NCI-H146 treated with DMSO at 0.1 percent for 48 hours (cell line): ENCODE results near the gene PDZD4.
A peak's percentile ranks its signal among the peaks of the same experiment; 100 is the strongest.

Experiments
- DNase-seq: peaks from one replicate; lab custom pipeline; 2025; ENCODE audit not compliant: unreplicated experiment; lab: John Stamatoyannopoulos, UW

PDZD4 gene

DNA sequence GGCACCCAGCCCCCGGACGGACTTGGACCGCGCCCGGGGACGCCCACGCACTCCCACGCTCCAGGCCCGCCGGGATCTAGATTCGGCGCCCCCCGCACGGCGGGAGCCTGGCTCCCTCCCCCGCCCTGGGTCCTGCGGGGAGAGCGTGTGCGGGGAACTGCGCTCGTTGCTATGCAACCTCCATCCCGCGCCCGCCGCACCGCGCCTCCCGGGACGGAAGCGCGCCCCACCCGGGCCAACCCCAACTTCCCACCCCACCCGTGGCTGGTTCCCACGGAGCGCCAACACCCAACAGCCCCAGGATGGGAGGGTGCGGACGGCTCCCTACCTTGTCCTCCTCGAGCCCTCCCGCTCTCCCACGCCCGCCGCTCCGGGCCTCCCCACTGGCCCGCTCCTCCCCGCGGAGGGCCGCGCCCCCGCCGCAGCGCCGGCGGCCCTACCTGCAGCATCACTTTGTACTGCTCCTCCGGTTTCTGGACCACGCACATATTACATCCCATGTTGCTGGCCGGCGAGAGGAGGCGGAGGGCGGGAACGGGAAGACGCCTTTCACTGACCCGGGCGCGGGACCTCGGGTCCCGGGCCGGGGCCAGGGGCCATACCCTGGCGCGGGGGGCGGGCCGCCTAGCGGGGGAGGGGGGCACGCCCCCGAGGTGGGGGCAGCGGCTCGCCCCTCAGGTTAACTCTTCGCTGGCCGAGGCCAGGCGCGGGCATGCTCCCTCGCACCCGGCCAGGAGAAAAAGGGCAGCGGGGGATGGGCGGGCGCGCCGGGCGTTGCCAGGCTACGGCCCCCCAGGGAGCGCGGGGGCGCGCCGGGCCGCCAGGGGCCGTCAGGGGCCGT is at the start of gene PDZD4:
PDZD4 (minus strand) TSS at position 746 of the 841 bp plus-strand sequence; CDS start at position 500, 246 bp downstream.
- no peak for DNase-seq

- DNase-seq: no peak
These were observed 49.5 kb upstream of the PDZD4 start for GRCh38 chrX:153879741-153880439.

DNA sequence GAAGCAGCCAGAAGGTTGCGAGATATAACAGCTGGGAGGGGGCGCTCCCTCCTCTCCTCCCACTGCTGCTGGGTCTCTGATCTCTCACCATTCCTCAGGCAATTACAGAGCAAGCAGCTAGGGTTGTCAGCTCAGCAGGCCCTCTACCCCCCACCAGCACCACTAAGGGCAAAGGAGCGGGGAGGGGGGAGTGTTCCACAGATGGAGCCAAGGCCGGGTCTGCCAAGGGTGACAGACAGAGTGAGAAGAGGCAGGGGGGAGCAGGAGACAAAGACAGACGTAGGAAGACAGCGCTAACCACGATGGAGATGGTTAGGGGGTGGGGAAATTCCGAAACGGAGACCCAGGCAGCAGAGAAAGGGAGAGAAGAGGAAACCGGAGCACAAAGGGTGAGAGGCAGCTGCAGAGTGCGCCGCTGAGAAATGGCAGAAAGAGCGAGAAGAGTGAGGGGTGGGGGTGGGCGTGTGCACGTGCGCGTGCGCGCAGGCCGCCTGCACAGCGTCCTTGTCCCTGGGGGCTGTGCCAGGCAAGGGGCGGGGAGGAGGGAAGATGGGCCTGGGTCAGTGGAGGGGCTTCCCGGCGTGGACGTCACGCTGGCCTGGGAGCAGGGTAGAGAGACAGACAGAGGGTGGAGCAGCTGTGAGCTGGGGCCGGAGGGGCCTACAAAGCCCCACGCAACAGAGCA is 48.8 kb upstream of the PDZD4 start:
- peak; percentile 33 for DNase-seq

- no peak for DNase-seq
These were observed 48.0 kb upstream of the PDZD4 start for GRCh38 chrX:153878345-153878744.

DNA sequence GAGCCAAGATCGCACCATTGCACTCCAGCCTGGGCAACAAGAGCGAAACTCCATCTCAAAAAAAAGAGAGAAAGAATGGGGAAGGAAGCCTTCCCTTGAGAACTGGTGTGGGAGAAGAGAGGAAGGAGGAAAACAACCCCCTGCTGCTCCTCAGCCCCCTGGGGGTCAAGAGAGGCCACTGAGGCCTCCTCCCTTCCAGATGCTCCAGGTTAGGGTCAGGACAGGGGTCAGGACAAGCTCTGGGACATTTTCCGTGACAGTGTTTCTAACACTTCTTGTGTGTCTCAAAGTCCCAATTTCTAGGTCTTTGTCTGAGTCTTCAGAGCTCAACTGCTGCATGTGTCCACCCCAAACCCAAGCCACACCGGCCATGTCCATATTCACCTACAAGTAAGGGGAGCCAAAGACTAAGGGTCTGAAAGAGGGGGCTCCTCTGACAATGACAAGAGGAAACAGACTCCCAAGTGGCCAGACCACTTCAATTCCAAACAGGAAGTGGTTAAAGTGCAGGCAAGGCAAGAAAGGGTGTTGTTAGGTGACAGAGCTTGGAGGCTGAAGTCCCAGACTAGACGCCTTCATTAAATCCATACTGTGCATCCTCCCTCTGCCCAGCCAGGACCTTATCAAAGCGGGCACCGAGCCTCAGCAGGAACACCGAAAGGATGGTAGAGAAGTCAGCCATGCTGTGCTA is 47.4 kb upstream of the PDZD4 start:
- no peak for DNase-seq

DNA sequence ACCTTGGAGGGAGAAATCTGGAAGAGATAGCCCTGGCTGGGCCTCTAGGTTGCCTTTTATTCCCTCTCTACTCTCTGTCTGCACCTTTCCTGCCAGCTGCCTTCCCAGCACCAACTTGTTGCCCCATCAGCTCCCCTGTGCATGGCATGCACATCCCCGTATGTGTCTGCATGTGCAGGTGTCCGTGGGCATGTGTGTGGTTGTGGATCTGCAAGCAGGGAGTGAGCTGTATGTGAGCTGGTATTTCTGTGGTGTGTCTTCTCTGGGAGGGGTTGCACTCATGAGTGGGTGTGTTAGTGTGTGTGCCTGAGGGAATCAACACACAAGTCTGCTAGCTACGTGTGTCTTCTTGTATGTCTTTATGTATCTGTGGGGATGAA is 45.8 kb upstream of the PDZD4 start:
- no peak for DNase-seq

DNA sequence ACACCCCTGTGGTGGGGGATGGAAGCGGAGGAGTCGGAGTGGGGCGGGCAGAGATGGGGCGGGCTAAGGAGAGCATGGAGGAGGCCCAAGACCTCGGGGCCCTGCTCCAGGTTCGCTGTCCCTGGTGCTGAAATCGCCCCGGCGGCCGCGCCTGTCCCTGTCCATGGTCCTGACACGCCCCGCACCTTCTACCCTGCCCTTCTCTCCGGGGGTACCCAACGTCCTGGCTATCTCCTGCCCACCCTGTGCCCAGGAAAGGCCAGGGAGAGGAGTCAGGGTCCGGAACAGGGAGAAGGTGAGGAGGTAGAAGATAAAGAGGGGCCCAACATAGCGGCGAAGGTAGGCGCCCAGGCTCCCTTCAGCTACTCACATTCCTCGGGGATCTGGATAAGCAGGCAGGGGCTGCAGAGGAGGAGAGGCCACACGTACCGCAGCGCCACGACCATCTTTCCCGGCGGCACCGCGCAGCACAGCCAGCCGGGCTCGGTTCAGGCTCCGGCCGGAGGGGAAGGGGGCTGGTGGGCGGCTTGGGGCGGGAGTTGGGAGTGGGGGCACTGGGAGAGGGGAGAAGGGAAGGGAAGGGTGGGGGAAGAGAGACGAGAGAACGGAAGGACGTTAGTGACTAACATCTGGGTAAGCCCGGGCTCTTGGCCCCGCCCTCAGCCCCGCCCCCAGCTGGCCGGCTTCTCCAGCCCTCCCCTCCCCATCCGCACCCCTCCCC is 45.2 kb upstream of the PDZD4 start:
- DNase-seq: peak; percentile 22

DNA sequence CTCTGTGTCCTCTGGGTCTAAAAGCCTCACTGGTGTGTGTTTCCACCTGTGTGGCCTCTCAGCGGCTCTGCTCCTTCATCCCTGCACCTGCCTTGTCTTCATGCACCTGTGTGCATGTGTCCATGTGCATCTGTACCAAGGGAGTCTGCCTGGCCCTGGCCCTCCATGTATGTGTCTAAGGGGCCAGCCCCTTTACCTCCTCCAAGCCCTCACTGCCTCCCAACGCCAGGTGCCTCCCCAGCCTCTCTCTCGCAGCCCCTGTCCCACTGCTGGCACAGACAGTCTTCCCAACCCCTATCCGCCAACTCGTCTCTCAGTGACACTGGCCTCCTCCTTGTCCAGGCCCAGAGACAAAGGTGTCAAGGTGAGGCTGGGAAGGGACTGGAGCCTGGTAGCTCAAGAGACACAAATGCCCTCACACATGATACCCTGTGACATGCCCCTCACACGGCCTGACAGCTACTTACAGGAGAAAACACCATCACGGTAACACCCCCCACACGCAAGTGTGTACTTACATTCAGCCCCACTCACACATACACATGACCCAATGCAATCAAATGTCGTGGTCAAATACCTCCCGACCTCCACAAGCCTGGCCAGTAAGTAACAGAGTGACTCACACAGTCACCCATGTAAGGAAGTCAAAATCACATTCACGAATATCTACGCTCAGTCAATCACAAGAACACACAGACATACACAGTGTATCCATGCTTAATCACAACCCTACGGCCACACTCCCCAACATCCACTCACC is 44.2 kb upstream of the PDZD4 start:
- DNase-seq: no peak

GRCh38 chrX:153874085-153874365 is 43.7 kb upstream of the PDZD4 start:
- DNase-seq: no peak

DNA sequence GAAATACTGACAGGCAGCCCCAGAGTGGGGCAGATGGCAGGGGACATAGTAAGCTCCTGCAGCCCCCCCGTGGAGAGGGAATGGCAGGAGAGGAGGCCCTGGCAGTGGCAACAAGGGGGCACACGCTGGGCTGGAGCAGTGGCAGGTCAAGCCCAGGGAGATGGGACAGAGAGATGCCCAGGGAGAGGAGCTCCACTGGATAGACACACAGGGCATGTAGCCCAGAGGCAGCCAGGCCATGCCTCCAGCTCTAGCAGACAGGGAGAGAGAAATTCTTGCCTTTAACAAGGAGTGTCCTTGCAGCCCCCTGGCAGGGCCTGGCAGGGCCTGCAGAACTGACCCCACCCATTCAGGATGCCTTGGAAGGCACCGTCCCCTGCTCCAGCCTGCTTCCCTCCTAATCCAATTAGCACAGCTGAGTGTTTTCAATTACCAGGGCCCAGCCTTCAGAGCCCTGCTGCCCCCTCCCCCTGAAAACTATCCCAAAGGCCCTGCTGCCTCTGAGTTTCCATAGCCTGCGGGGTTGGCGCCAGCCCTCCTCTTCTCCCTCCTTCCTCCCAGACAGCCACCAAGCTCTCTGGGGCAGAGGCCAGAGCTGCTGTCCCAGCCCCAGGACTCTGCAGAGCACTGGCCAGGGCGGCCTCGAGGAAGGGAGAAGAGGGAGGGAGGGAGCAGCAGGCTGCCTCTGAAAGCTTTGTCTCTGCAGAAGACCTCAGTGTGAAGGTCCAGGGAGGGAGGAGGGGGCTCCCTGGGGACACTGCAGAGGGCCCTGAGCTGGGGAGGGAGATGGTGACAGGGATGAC is 43.1 kb upstream of the PDZD4 start:
- DNase-seq: no peak

DNA sequence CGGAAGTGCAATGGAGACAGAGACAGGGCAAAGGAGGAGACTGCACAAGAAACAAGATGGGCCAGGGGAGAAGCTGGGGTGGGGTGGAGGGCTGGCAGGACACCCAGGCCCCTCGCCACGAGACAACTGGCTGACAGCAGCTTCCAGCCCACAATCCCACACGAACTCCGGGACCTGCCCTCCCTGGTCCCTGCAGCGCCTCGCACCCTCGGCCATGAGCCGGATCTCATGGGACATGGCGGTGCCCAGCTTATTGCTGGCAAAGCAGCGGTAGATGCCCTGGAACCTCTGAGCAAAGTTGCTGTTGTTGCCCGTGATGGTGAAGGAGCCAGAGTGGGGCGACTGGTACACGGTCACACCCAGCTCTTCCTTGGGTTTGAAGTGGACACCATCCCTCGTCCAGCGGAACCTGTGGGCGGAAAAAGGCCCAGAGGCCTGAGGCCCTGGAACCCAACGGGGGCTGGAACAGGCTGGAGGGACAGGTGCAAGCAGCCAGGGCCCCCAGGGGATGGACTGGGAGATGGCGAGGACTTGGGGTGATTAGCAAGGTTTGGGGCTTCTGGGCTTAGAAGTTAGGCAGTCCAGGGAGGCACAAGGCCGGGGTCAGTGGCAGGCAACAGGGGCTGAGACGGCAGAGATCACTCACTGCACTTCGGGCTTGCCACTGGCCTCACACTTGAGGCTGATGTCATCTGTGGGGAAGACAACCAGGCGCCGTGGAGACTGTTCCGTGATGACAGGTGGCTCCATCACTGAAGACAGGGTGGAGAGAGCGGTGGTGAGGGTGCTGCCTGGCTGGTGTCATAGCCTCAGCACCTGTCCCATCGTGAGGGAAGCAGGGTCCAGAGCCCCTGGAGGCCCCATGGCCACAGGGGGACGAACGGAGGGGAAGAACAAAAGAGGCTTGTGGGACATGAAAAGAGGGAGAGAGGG is 41.9 kb upstream of the PDZD4 start:
- no peak for DNase-seq

- DNase-seq: no peak
These were observed 41.1 kb upstream of the PDZD4 start for GRCh38 chrX:153871451-153871850.

DNA sequence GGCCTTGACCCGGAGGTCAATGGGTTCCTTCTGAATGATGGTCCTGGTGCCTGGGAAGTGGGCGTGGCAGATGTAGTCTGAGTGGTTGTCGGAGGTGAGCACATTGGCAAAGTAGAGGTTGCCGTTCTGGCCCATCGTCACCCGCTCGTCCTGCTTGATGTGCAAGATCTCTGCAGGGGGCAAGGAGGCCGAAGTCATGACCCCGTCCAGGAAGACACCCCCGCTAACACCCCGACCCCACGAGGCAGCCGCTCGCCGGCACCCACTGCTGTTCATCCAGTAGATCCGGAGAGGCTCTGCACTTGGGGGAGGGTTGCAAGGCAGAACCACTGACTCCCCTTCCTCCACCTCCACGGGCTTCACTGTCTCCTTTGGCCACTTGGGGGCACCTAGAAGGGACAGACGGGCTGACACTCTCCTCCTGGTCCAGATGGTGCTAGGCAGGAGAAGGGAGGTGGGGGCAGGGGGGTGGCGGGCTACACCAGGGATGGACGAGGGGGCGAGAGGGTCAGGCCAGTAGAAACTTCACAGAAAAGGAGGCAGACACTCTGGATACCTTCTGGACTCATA is 40.5 kb upstream of the PDZD4 start:
- DNase-seq: no peak

GRCh38 chrX:153870288-153870690 is 39.9 kb upstream of the PDZD4 start:
- no peak for DNase-seq

- DNase-seq: no peak
These were observed 39.3 kb upstream of the PDZD4 start for GRCh38 chrX:153869473-153870287.

- DNase-seq: no peak
These were observed 38.5 kb upstream of the PDZD4 start for GRCh38 chrX:153868576-153869472.
